Neuron (in vitro differentiated cells): ENCODE results near the gene MYO5B.

Experiments
- H2AFZ ChIP-seq: one replicate; pipeline ENCODE4 v1.6.1; 2013; ENCODE audit warnings: low read depth, mild to moderate bottlenecking, inconsistent platforms, low read length, moderate library complexity
- H3K27me3 ChIP-seq: one replicate; pipeline ENCODE4 v1.6.1; 2013; ENCODE audit warnings: low read length; ENCODE audit not compliant: insufficient read depth
- H3K36me3 ChIP-seq: one replicate; pipeline ENCODE4 v1.6.1; 2013; ENCODE audit warnings: low read length; ENCODE audit not compliant: insufficient read depth
- H3K4me1 ChIP-seq: one replicate; pipeline ENCODE4 v1.6.1; 2013; ENCODE audit warnings: low read length; ENCODE audit not compliant: insufficient read depth
- H3K4me3 ChIP-seq: 2 replicates; pipeline ENCODE4 v1.5.1; 2013; ENCODE audit warnings: mild to moderate bottlenecking, low read length, moderate library complexity
- H3K9me3 ChIP-seq: one replicate; pipeline ENCODE4 v1.6.1; 2013; ENCODE audit warnings: low read length

Gene MYO5B

GRCh38 chr18:50158866-50159653, 35.9 kb downstream of the MYO5B start:
- Histone ChIP-seq H3K4me3 (no peak overlapping the region), H3K36me3 (no peaks in the 10 kb centered on the region), H3K9me3 (no peaks in the 10 kb centered on the region), H2AFZ (no peak overlapping the region), H3K4me1 (peaks cover 4% of the 10 kb centered on the region), H3K27me3 (peaks cover 5% of the 10 kb centered on the region)

- H2AFZ ChIP-seq = no peak overlapping the region
- H3K4me1 ChIP-seq = peaks cover 4% of the 10 kb centered on the region
- no peaks in the 10 kb centered on the region for H3K27me3 ChIP-seq
- no peak overlapping the region for H3K4me3 ChIP-seq
- no peaks in the 10 kb centered on the region for H3K9me3 ChIP-seq
- H3K36me3 ChIP-seq = no peaks in the 10 kb centered on the region
Observed at GRCh38 chr18:50155406-50155805, 39.5 kb downstream of the MYO5B start.

DNA sequence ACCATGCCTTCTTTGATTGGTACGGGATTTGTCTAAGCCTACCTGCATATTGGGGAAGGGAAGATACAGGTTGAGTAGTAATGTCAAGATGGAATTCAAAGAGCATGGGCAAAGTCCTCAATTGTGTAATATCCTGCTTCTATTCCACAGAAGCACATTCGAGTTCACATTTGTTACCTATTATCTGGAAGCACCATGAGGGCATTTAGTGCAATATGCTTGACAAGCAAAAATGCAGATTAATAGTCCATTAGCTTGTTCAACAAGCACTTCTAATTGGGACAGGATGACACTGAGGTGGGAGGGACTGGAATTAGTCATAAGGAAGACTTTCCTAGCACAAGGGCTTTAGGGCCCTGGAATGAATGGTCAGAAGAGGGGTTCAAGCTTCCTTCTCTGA, 40.5 kb downstream of the MYO5B start:
- Histone ChIP-seq H3K36me3 (no peaks in the 10 kb centered on the region), H3K4me1 (peaks cover 4% of the 10 kb centered on the region), H2AFZ (no peak overlapping the region), H3K9me3 (no peaks in the 10 kb centered on the region), H3K27me3 (no peaks in the 10 kb centered on the region), H3K4me3 (no peak overlapping the region)

- Histone ChIP-seq H3K4me1 (no peaks in the 10 kb centered on the region), H3K36me3 (no peaks in the 10 kb centered on the region), H3K4me3 (no peak overlapping the region), H2AFZ (no peak overlapping the region), H3K27me3 (no peaks in the 10 kb centered on the region), H3K9me3 (no peaks in the 10 kb centered on the region)
Observed at GRCh38 chr18:50152900-50153299, 42.0 kb downstream of the MYO5B start.

DNA sequence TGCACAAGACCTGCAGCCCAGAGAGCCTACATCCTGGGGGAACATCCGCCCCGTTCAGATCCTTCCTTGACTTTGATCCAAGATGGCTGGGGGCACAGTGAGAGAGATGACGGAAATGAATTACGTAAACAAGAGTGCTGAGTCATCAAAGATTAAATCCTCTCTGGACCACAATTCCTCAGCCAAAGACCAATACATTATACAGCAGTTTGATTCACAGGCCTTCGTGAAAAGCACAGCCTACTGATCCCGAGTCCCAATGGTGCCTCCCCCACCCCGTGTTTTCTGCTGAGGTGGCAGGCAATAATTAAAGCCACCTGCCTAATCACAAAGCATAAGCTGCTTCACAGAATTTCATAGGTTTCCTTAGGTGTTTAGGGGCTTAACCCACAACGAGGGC, 43.0 kb downstream of the MYO5B start:
- Histone ChIP-seq H3K27me3 (no peaks in the 10 kb centered on the region), H3K4me3 (no peak overlapping the region)

DNA sequence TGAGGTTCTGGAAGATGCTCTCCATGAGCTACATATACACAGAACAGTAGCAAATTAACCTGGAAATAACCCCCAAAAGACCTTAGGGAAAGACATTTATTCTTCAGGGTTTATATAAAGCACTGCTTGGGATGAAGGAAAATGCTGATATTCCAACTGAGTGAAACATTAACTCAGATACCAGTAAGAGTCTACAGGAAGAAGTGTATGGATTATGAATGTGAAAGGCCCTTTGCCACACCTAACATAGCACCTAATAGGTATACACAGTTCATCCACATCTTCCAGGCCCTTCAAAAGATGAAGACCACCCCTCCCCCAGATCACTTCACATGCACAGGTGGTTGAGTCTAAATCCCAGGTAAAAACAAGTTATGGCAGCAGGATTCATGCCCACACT, 50.4 kb downstream of the MYO5B start:
- Histone ChIP-seq H2AFZ (no peak overlapping the region), H3K4me3 (no peak overlapping the region), H3K4me1 (no peaks in the 10 kb centered on the region), H3K9me3 (no peaks in the 10 kb centered on the region), H3K36me3 (no peaks in the 10 kb centered on the region), H3K27me3 (peaks cover 6% of the 10 kb centered on the region)

More for the DNA sequence above, 43.0 kb downstream of the MYO5B start:
- Histone ChIP-seq H3K4me1 (no peaks in the 10 kb centered on the region), H3K9me3 (no peaks in the 10 kb centered on the region), H3K36me3 (no peaks in the 10 kb centered on the region), H2AFZ (no peak overlapping the region)

DNA sequence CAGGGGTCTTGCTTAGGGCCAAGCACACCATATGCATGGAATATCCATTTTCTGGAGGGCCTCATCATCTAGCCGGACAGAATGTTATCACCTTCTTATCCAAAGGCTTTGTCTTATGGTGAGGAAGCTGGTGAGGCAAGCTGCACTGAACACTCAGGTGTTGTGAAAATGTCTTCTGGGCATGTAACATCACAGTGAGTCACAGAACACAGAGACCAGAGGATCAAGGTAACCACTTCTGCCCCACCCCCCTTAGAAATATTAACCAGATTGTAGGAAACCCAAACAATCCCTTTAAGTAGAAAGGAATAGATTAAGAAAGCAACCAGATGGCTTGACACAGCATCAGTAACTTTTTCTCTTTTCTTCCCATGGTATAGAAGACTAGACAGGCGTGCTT, 51.1 kb downstream of the MYO5B start:
- H3K9me3 ChIP-seq = no peaks in the 10 kb centered on the region
- peaks cover 6% of the 10 kb centered on the region for H3K27me3 ChIP-seq
- no peaks in the 10 kb centered on the region for H3K4me1 ChIP-seq
- H2AFZ ChIP-seq = no peak overlapping the region
- H3K4me3 ChIP-seq = no peak overlapping the region
- H3K36me3 ChIP-seq = no peaks in the 10 kb centered on the region

GRCh38 chr18:50143294-50143693, 51.7 kb downstream of the MYO5B start:
- Histone ChIP-seq H3K4me1 (no peaks in the 10 kb centered on the region), H3K4me3 (no peak overlapping the region), H3K36me3 (no peaks in the 10 kb centered on the region), H2AFZ (no peak overlapping the region), H3K9me3 (no peaks in the 10 kb centered on the region), H3K27me3 (peaks cover 6% of the 10 kb centered on the region)

DNA sequence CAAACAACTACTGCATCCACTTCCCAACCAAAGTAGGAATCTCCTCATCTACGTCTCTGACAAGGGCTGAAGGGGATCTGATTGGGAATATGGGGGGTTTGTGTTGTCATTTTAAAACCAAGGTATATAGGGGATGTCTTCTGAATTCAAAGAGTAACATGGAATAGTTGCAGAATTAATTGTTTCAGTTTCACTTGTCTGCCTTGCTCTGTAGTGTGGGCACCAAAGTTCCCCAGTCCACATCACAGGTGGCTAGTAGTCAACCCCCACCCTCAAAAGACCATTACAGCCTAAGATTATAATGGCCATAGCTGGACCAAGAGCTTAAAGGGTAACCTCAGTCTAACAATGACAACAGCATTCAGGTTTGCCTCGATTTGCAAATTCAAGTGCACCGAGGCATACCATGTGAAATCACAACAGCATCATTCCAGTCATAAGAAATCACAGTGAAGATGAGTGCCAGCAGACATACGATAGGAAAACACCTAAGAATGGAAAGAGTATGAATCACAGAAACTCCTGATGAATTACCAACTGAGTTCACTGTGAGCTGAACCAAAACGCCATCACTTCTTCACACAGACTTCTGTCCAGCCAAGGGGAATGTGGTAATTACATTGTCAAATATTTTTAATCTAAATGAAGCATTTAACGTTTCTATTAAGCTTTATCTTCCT, 52.4 kb downstream of the MYO5B start:
- H3K4me1 ChIP-seq = no peaks in the 10 kb centered on the region
- peaks cover 6% of the 10 kb centered on the region for H3K27me3 ChIP-seq
- no peaks in the 10 kb centered on the region for H3K9me3 ChIP-seq

GRCh38 chr18:50138181-50139064, 56.5 kb downstream of the MYO5B start:
- Histone ChIP-seq H3K9me3 (no peaks in the 10 kb centered on the region), H3K4me1 (no peaks in the 10 kb centered on the region), H2AFZ (no peak overlapping the region), H3K4me3 (no peak overlapping the region), H3K27me3 (peaks cover 9% of the 10 kb centered on the region), H3K36me3 (no peaks in the 10 kb centered on the region)

More for the DNA sequence above, 52.4 kb downstream of the MYO5B start:
- H2AFZ ChIP-seq = no peak overlapping the region
- H3K36me3 ChIP-seq = no peaks in the 10 kb centered on the region
- H3K4me3 ChIP-seq = no peak overlapping the region

DNA sequence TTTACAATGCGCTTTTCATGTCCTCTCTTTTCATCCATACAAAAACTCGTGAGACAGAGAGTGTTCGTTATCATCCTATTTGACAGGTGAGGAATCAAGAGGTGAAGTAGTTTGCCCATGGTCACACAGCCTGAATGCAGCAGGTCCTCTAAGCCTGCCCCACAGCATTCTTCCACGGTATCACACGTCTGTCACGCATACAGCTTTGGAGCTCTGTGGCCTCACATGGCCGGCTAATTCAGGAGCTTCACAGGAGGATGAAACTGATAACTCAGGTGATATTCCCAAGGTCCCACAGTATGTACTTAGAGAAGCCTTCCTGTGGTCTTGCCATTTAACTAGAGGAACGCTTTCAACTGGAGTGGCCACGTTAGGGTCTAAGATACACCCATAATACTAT, 59.0 kb downstream of the MYO5B start:
- Histone ChIP-seq H3K4me1 (peaks cover 2% of the 10 kb centered on the region), H3K4me3 (no peak overlapping the region), H3K27me3 (peaks cover 3% of the 10 kb centered on the region), H3K36me3 (no peaks in the 10 kb centered on the region), H2AFZ (no peak overlapping the region), H3K9me3 (no peaks in the 10 kb centered on the region)

GRCh38 chr18:50133526-50133925, 61.4 kb downstream of the MYO5B start:
- H3K9me3 ChIP-seq = no peaks in the 10 kb centered on the region

DNA sequence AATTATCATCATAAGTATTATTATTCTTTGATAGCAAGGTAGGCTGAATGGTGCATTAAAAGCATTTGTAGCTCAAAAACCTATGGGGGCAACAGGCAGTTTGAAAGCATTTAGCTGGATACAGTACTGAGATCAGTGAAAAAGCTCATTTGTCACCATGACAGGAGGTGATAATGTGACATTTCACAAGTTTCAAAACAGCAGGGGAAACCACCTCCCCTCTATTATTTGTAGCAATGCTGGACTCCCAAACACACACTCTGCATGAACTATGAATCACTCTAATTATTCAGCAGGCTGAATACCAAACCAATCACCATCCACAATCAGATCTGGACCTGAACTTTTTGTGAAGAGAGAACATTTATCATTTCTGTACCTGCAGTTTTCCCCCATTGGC, 63.4 kb downstream of the MYO5B start:
- Histone ChIP-seq H3K4me3 (no peak overlapping the region), H2AFZ (no peak overlapping the region), H3K9me3 (no peaks in the 10 kb centered on the region), H3K4me1 (peaks cover 2% of the 10 kb centered on the region), H3K36me3 (no peaks in the 10 kb centered on the region), H3K27me3 (peaks cover 8% of the 10 kb centered on the region)

More at GRCh38 chr18:50133526-50133925, 61.4 kb downstream of the MYO5B start:
- Histone ChIP-seq H2AFZ (no peak overlapping the region), H3K27me3 (peaks cover 5% of the 10 kb centered on the region), H3K4me1 (peaks cover 2% of the 10 kb centered on the region), H3K4me3 (no peak overlapping the region), H3K36me3 (no peaks in the 10 kb centered on the region)
